PC-3 (cell line): ENCODE results near the gene SLMAP. TPM values are rescaled to one million over a fixed set of nuclear protein-coding genes. Genes with fewer than 3 reads are reported as not detected.

Source experiments
- ATAC-seq: fragments of 200-7000 bp; cut with Tn5 transposase; 2 replicates; pipeline ENCODE4 v1.9.1; 2020; ENCODE audit warnings: mild to moderate bottlenecking, moderate library complexity
- BruUV-seq: library from RNA; stranded (reverse); fragments of 400-500 nt; replicated peaks from 2 replicates; lab custom pipeline; 2021; lab: Mats Ljungman, UMichigan
- CTCF ChIA-PET: fragments of 300-600 bp; sonication (Branson Sonifier 250); formaldehyde crosslinking; loops from one replicate; lab custom pipeline; 2022; ENCODE audit warnings: antibody characterized with exemption; lab: Charles Lee
- POLR2A ChIA-PET: fragments of 300-600 bp; sonication (Branson Sonifier 250); formaldehyde crosslinking; loops from one replicate; lab custom pipeline; 2022; ENCODE audit warnings: antibody characterized with exemption; ENCODE audit not compliant: unreplicated experiment; lab: Charles Lee
- DNase-seq: peaks from one replicate; pipeline ENCODE4 v3.0.0-alpha.2; 2015
- H2AFZ ChIP-seq: fragments of 300-600 bp; sonication (generic); 2 replicates; pipeline ENCODE4 v1.6.0; 2016; ENCODE audit warnings: antibody characterized with exemption, low read length
- H3F3A ChIP-seq: fragments of 300-600 bp; sonication (generic); one replicate; pipeline ENCODE4 v1.6.0; 2017; ENCODE audit warnings: antibody characterized with exemption, low read length, control low read depth, mild to moderate bottlenecking; ENCODE audit not compliant: unreplicated experiment
- H3K27ac ChIP-seq: fragments of 300-600 bp; sonication (generic); 2 replicates; pipeline ENCODE4 v1.5.1; 2016; ENCODE audit warnings: mild to moderate bottlenecking, low read length
- H3K27me3 ChIP-seq: fragments of 300-600 bp; sonication (generic); 2 replicates; pipeline ENCODE4 v1.6.1; 2016; ENCODE audit warnings: low read length, mixed read lengths
- H3K36me3 ChIP-seq: fragments of 300-600 bp; sonication (generic); 2 replicates; pipeline ENCODE4 v1.6.1; 2016; ENCODE audit warnings: low read depth, mixed run types, low read length, mixed read lengths
- H3K4me1 ChIP-seq: fragments of 300-600 bp; sonication (generic); 2 replicates; pipeline ENCODE4 v1.5.1; 2016; ENCODE audit warnings: low read length; ENCODE audit not compliant: insufficient read depth
- H3K4me2 ChIP-seq: fragments of 300-600 bp; sonication (generic); 2 replicates; pipeline ENCODE4 v1.6.0; 2016; ENCODE audit warnings: low read length
- H3K4me3 ChIP-seq: fragments of 300-600 bp; sonication (generic); 2 replicates; pipeline ENCODE4 v1.5.1; 2016; ENCODE audit warnings: mild to moderate bottlenecking, low read length, mixed read lengths
- H3K79me2 ChIP-seq: fragments of 300-600 bp; sonication (generic); 2 replicates; pipeline ENCODE4 v1.6.1; 2017; ENCODE audit warnings: low read length, mixed read lengths
- H3K9ac ChIP-seq: fragments of 300-600 bp; sonication (generic); 2 replicates; pipeline ENCODE4 v1.6.0; 2016; ENCODE audit warnings: mild to moderate bottlenecking, low read length
- H3K9me2 ChIP-seq: fragments of 300-600 bp; sonication (generic); replicated peaks from 2 replicates; pipeline ENCODE4 v1.6.1; 2016; ENCODE audit warnings: mixed run types, low read length, mixed read lengths
- H3K9me3 ChIP-seq: fragments of 300-600 bp; sonication (generic); 2 replicates; pipeline ENCODE4 v1.6.1; 2016; ENCODE audit warnings: low read length, mixed read lengths
- H4K20me1 ChIP-seq: fragments of 300-600 bp; sonication (generic); 2 replicates; pipeline ENCODE4 v1.6.1; 2016; ENCODE audit warnings: low read length, mixed read lengths
- EZH2 ChIP-seq: fragments of 300-600 bp; sonication (generic); IDR thresholded peaks from one replicate; pipeline ENCODE4 v1.6.1; 2017; ENCODE audit warnings: antibody characterized with exemption, mild to moderate bottlenecking, low read length; ENCODE audit not compliant: unreplicated experiment
- EZH2phosphoT487 ChIP-seq: fragments of 300-600 bp; sonication (generic); IDR thresholded peaks from 2 replicates; pipeline ENCODE4 v1.6.1; 2018; ENCODE audit warnings: mild to moderate bottlenecking, antibody characterized with exemption, low read length, borderline replicate concordance
- intact Hi-C: fragments of 100-400 bp; cut with micrococcal nuclease; formaldehyde crosslinking; loops from 2 replicates; pipeline ENCODE4 v1.9.0; 2023
- total RNA-seq: library from RNA; depleted of rRNA; stranded (reverse); fragments of >200 nt; gene quantifications from 2 replicates; pipeline ENCODE4 v1.2.3, GENCODE V29; 2014
- TF ChIP-seq, protein P1 (sequence below): fragments of 300-600 bp; sonication (generic); conservative IDR thresholded peaks from 2 replicates; pipeline ENCODE4 v1.5.1; 2017; ENCODE audit warnings: antibody characterized with exemption, low read depth, mild to moderate bottlenecking, low read length

The SLMAP gene
- total RNA-seq, 1 experiment from 2014 or later = 60.0 TPM

DNA sequence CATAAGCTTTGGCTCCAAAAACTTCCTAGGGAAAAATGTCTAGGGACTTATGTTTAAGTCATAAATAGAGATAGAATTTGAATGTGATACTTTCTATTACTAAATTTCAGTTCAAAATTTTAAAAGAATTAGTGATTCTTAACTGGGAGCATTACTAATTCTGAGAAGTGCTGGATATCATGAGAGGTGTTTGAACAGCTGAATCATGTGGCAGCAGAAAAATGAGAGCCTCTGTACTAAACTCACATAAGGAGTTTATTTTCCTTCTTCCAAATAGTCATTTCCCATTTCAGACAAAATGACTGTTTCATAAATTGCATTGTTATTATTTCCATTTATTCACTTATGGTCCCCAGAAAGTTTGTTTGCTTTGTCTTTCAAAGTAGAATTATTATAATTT lies 62.7 kb downstream of the SLMAP start:
- ChIA-PET CTCF (no interaction called here), POLR2A (no interaction called here)
- peaks cover 28% of the 10 kb centered on the region for H4K20me1 ChIP-seq
- ATAC-seq (peak; percentile 45), DNase-seq (peak; percentile 40)
- no TSS peak for BruUV-seq
- H3K4me3 ChIP-seq = no peak overlapping the region
- peak overlapping the region; percentile 25 for H3K4me2 ChIP-seq
- no peak overlapping the region for H3K27ac ChIP-seq
- no peaks in the 10 kb centered on the region for H3K9me3 ChIP-seq
- intact Hi-C loops = no loop called here
- H3K36me3 ChIP-seq = 0 out of 2 replicates have a peak, but pooled peaks cover 2% of the 10 kb centered on the region
- H3K27me3 ChIP-seq = no peaks in the 10 kb centered on the region
- H2AFZ ChIP-seq = no peak overlapping the region
- no peak overlapping the region for H3K9ac ChIP-seq
- peaks cover 29% of the 10 kb centered on the region for H3K4me1 ChIP-seq
- H3K79me2 ChIP-seq = peaks cover 89% of the 10 kb centered on the region
- H3F3A ChIP-seq = peaks cover 6% of the 10 kb centered on the region
- TF ChIP-seq EZH2 = no peak
- TF ChIP-seq EZH2phosphoT487 = no peak
- TF ChIP-seq, protein P1, sequence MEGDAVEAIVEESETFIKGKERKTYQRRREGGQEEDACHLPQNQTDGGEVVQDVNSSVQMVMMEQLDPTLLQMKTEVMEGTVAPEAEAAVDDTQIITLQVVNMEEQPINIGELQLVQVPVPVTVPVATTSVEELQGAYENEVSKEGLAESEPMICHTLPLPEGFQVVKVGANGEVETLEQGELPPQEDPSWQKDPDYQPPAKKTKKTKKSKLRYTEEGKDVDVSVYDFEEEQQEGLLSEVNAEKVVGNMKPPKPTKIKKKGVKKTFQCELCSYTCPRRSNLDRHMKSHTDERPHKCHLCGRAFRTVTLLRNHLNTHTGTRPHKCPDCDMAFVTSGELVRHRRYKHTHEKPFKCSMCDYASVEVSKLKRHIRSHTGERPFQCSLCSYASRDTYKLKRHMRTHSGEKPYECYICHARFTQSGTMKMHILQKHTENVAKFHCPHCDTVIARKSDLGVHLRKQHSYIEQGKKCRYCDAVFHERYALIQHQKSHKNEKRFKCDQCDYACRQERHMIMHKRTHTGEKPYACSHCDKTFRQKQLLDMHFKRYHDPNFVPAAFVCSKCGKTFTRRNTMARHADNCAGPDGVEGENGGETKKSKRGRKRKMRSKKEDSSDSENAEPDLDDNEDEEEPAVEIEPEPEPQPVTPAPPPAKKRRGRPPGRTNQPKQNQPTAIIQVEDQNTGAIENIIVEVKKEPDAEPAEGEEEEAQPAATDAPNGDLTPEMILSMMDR = no peak
- no peaks in the 10 kb centered on the region for H3K9me2 ChIP-seq

DNA sequence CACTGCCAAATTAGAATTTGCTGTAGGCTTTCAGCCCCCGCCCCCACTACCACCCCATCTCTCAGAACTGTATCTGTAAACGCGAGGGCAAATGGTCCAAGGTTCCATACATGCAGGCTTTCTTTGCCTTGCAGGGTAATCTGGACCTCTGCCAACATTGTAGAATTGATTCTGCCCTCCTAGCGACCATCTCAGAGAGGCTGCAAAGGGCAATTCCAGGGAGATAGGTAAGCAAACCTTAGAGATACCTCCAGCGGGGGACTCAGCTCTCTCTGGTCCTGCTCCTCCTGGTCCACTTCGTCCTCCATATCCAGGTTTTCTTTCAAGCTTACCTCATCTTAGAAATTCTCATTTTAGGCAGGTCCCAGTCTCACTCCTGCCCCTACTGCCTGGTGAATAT lies 64.4 kb downstream of the SLMAP start:
- no peak overlapping the region for H2AFZ ChIP-seq
- CTCF ChIA-PET = no interaction called here
- H3K9ac ChIP-seq = no peak overlapping the region
- no peaks in the 10 kb centered on the region for H3K27me3 ChIP-seq
- peaks cover 28% of the 10 kb centered on the region for H4K20me1 ChIP-seq
- BruUV-seq = no TSS peak
- no peaks in the 10 kb centered on the region for H3K9me2 ChIP-seq
- intact Hi-C loops = no loop called here
- TF ChIP-seq EZH2phosphoT487 = no peak
- no peak for TF ChIP-seq EZH2
- TF ChIP-seq, protein P1 = no peak
- no peak for ATAC-seq
- no peak overlapping the region for H3K4me2 ChIP-seq
- no peak overlapping the region for H3K27ac ChIP-seq
- H3K4me1 ChIP-seq = peaks cover 29% of the 10 kb centered on the region
- 0 out of 2 replicates have a peak, but pooled peaks cover 2% of the 10 kb centered on the region for H3K36me3 ChIP-seq
- peaks cover 88% of the 10 kb centered on the region for H3K79me2 ChIP-seq
- H3K4me3 ChIP-seq = no peak overlapping the region
- no peaks in the 10 kb centered on the region for H3K9me3 ChIP-seq
- DNase-seq = no peak
- POLR2A ChIA-PET = no interaction called here
- H3F3A ChIP-seq = peaks cover 6% of the 10 kb centered on the region

DNA sequence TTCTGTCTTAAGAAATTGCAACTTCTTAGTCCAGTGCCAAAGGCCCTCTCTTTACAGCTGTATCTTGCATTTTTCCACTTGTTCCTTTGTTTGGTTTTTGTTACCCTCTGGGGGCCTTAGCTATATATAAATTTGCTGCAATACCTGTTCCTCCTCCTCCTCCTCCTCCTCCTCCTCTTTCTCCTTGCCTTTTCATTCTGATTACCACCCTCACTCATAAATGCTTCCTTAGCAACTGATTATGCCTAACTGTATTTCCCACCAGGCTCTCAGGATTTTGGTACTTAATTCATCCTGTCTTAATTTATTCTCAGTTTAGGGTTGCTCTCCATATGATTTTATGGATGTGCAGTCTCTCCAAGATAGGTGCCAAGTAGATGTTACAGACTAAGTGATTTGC lies 65.7 kb downstream of the SLMAP start:
- Histone ChIP-seq H3K9me2 (no peaks in the 10 kb centered on the region), H3K4me2 (no peak overlapping the region), H3K9ac (no peak overlapping the region), H3K36me3 (0 out of 2 replicates have a peak, but pooled peaks cover 2% of the 10 kb centered on the region), H3K27ac (no peak overlapping the region), H3K9me3 (no peaks in the 10 kb centered on the region), H3K4me1 (peaks cover 23% of the 10 kb centered on the region), H3F3A (peaks cover 3% of the 10 kb centered on the region), H3K79me2 (peaks cover 88% of the 10 kb centered on the region), H4K20me1 (peaks cover 28% of the 10 kb centered on the region), H3K27me3 (no peaks in the 10 kb centered on the region), H3K4me3 (no peak overlapping the region), H2AFZ (no peak overlapping the region)
- CTCF ChIA-PET = no interaction called here
- DNase-seq (no peak), ATAC-seq (no peak)
- POLR2A ChIA-PET = no interaction called here
- intact Hi-C loops = no loop called here
- no TSS peak for BruUV-seq
- TF ChIP-seq EZH2phosphoT487 = no peak
- TF ChIP-seq EZH2 = no peak
- TF ChIP-seq, protein P1 = no peak
